Mucosa of descending colon (tissue), 3 donors: Measurements from ENCODE around the gene TUBB2A. TPM values are rescaled to one million over a fixed set of nuclear protein-coding genes. Genes with fewer than 3 reads are reported as not detected.
"Not testable (repeated sequence)": the region's sequence is repeated elsewhere in the genome, so short reads cannot be mapped to it uniquely, and the experiment has no call there.

Source experiments
- ATAC-seq: fragments of 200-7000 bp; cut with Tn5 transposase; one replicate; pipeline ENCODE4 v1.9.1; 2020; ENCODE audit warnings: mild to moderate bottlenecking, moderate library complexity
- DNase-seq, 3 donors: peaks; one replicate each; pipeline ENCODE4 v3.0.0-alpha.2; 2020
- H3K36me3 ChIP-seq: fragments of 200-600 bp; one replicate; pipeline ENCODE4 v1.8.0; 2021; ENCODE audit warnings: low read depth, mild to moderate bottlenecking
- H3K4me1 ChIP-seq: fragments of 200-600 bp; one replicate; pipeline ENCODE4 v1.8.0; 2021; ENCODE audit warnings: low read depth, mild to moderate bottlenecking
- H3K4me3 ChIP-seq: fragments of 200-600 bp; one replicate; pipeline ENCODE4 v1.8.0; 2021; ENCODE audit warnings: mild to moderate bottlenecking
- H3K9me3 ChIP-seq: fragments of 200-600 bp; one replicate; pipeline ENCODE4 v1.8.0; 2021; ENCODE audit warnings: mild to moderate bottlenecking
- CTCF ChIP-seq: fragments of 200-600 bp; IDR thresholded peaks from one replicate; pipeline ENCODE4 v1.8.0; 2022; ENCODE audit warnings: antibody characterized with exemption, mild to moderate bottlenecking
- intact Hi-C, 2 donors: fragments of 100-400 bp; cut with DNase I in 1 of 2; cut with micrococcal nuclease in 1 of 2; formaldehyde crosslinking; loops; one replicate each; pipeline versions ENCODE4 v1.11.0 to v1.11.1; 2022; cut with DNase I, micrococcal nuclease
- total RNA-seq, 3 donors: library from RNA; stranded (reverse); fragmentation: NEBNext Ultra II Directional in 2 of 3; extraction: Animal tissue kit (Norgen Biotek cat#: 25700) in 2 of 3; gene quantifications; one replicate each; pipeline versions ENCODE4 v1.2.1 to v1.2.4, GENCODE V29; 2021 to 2023
- donor health status: DM: no; HTN: no; CAD: no; lungs with moderate emphysema.
- donor health status: DM: no; HTN: no; CAD: no.
- donor health status: DM: no; HTN: yes; CAD: no.

Gene TUBB2A
- total RNA-seq, 3 donors from 2014 or later, result 16.4 to 92.8 (median 38.4) TPM

- ATAC-seq (peak; percentile 43), DNase-seq (no peak)
- H3K4me1 ChIP-seq, result no peaks in the 10 kb centered on the region
- H3K4me3 ChIP-seq, result no peak overlapping the region
- no peak for TF ChIP-seq CTCF
- no peaks in the 10 kb centered on the region for H3K36me3 ChIP-seq
- intact Hi-C loops, result no loop called here
- no peaks in the 10 kb centered on the region for H3K9me3 ChIP-seq
Observed at GRCh38 chr6:3176562-3177355, 19.4 kb upstream of the TUBB2A start.

GRCh38 chr6:3175715-3176402 is 18.5 kb upstream of the TUBB2A start:
- no peak for DNase-seq

GRCh38 chr6:3173636-3174089 is 16.3 kb upstream of the TUBB2A start:
- intact Hi-C loops, H3K4me1 ChIP-seq, H3K36me3 ChIP-seq, ATAC-seq, H3K9me3 ChIP-seq, H3K4me3 ChIP-seq, DNase-seq: not testable (repeated sequence)

More at GRCh38 chr6:3175715-3176402, 18.5 kb upstream of the TUBB2A start:
- Histone ChIP-seq H3K9me3 (no peaks in the 10 kb centered on the region), H3K4me1 (no peaks in the 10 kb centered on the region), H3K4me3 (no peak overlapping the region), H3K36me3 (no peaks in the 10 kb centered on the region)
- intact Hi-C loops, result no loop called here
- ATAC-seq, result no peak
- TF ChIP-seq CTCF, result no peak

GRCh38 chr6:3172789-3173188 is 15.4 kb upstream of the TUBB2A start:
- H3K36me3 ChIP-seq, ATAC-seq, intact Hi-C loops, H3K4me1 ChIP-seq, H3K9me3 ChIP-seq, DNase-seq, H3K4me3 ChIP-seq: not testable (repeated sequence)

GRCh38 chr6:3171313-3172175 is 14.2 kb upstream of the TUBB2A start:
- H3K9me3 ChIP-seq, ATAC-seq, intact Hi-C loops: not testable (repeated sequence)

GRCh38 chr6:3170676-3171075 is 13.3 kb upstream of the TUBB2A start:
- intact Hi-C loops, H3K4me3 ChIP-seq, H3K9me3 ChIP-seq, DNase-seq, ATAC-seq, H3K36me3 ChIP-seq, H3K4me1 ChIP-seq: not testable (repeated sequence)

More at GRCh38 chr6:3171313-3172175, 14.2 kb upstream of the TUBB2A start:
- H3K36me3 ChIP-seq, H3K4me3 ChIP-seq, DNase-seq, H3K4me1 ChIP-seq: not testable (repeated sequence)

GRCh38 chr6:3168046-3168445 is 10.7 kb upstream of the TUBB2A start:
- intact Hi-C loops, H3K4me3 ChIP-seq, H3K9me3 ChIP-seq, DNase-seq, ATAC-seq, H3K4me1 ChIP-seq, H3K36me3 ChIP-seq: not testable (repeated sequence)

- ATAC-seq, H3K9me3 ChIP-seq, DNase-seq, intact Hi-C loops, H3K4me1 ChIP-seq, H3K4me3 ChIP-seq, H3K36me3 ChIP-seq: not testable (repeated sequence)
Observed at GRCh38 chr6:3166535-3167225, 9.3 kb upstream of the TUBB2A start.
